B cell (primary cell): ENCODE results near the gene CXXC5.

ENCODE experiments used
- EZH2 ChIP-seq: IDR thresholded peaks from 2 replicates; pipeline ENCODE4 v1.6.1; 2012; ENCODE audit warnings: borderline replicate concordance, low read depth, mild to moderate bottlenecking, moderate library complexity, low read length; ENCODE audit not compliant: insufficient read depth, poor library complexity, severe bottlenecking
- TF ChIP-seq, protein P1 (sequence below): fragments of 200-600 bp; IDR thresholded peaks from one replicate; pipeline ENCODE4 v1.8.0; 2022; ENCODE audit warnings: antibody characterized with exemption, mild to moderate bottlenecking

DNA sequence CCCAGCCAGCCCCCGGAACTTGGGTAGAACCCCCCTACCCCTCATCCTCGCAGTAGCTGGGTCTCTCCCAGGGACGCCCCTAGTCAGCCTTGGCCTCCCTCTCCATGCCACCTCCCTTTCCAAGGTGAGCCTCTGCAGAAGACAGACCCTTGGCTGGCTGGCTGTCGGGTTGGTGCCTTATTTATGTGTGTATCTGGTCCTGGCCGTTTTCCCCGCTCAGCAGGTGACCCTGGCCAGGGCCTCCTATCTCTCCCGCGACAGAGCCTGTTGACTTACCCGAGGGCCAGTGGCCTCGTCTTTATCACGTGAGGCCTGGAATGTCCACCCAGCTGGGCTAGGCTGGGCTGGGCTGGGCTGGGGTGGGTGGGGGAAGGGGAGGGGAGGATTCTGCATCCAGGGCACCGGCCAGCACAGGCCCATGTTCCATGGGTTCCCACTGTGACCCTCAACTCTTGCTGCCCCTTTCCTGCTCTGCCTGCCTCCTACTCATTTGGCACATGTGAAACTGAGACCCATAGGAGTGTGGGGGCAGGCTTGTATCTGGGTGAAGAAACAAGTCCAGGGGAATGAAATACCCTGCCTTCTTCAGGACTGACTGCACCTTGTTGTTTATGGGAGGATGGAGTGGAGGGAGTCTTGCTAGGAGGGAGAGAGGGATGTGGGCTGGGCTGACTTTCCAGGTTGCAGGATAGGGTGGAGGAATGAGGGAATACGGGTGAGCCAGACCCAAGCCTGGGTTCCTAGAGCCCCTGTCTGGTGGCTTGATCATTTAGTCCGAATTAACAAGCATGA lies 3.1 kb downstream of the CXXC5 start:
- TF ChIP-seq, protein P1, sequence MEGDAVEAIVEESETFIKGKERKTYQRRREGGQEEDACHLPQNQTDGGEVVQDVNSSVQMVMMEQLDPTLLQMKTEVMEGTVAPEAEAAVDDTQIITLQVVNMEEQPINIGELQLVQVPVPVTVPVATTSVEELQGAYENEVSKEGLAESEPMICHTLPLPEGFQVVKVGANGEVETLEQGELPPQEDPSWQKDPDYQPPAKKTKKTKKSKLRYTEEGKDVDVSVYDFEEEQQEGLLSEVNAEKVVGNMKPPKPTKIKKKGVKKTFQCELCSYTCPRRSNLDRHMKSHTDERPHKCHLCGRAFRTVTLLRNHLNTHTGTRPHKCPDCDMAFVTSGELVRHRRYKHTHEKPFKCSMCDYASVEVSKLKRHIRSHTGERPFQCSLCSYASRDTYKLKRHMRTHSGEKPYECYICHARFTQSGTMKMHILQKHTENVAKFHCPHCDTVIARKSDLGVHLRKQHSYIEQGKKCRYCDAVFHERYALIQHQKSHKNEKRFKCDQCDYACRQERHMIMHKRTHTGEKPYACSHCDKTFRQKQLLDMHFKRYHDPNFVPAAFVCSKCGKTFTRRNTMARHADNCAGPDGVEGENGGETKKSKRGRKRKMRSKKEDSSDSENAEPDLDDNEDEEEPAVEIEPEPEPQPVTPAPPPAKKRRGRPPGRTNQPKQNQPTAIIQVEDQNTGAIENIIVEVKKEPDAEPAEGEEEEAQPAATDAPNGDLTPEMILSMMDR, result no peak
- TF ChIP-seq EZH2, result no peak
